T-helper 22 cell (primary cell): ENCODE measurements around the gene PPIL6.
"Not testable (repeated sequence)": the region's sequence is repeated elsewhere in the genome, so short reads cannot be mapped to it uniquely, and the experiment has no call there.

Source experiments
- DNase-seq: peaks from one replicate; pipeline ENCODE4 v3.0.0-alpha.2; 2020; ENCODE audit warnings: low read depth

PPIL6 gene

GRCh38 chr6:109466212-109466923 lies 25.9 kb upstream of the PPIL6 start:
- DNase-seq, result no peak

GRCh38 chr6:109465772-109466171 lies 25.3 kb upstream of the PPIL6 start:
- no peak for DNase-seq

GRCh38 chr6:109461733-109462526 lies 21.5 kb upstream of the PPIL6 start:
- DNase-seq, result no peak

- DNase-seq, result not testable (repeated sequence)
Observed at GRCh38 chr6:109461205-109461604, 20.8 kb upstream of the PPIL6 start.

- no peak for DNase-seq
Observed at GRCh38 chr6:109460161-109460829, 19.9 kb upstream of the PPIL6 start.

- peak; percentile 42 for DNase-seq
Observed at GRCh38 chr6:109458774-109459531, 18.5 kb upstream of the PPIL6 start.

GRCh38 chr6:109457562-109457996 lies 17.2 kb upstream of the PPIL6 start:
- no peak for DNase-seq

GRCh38 chr6:109456710-109457561 lies 16.5 kb upstream of the PPIL6 start:
- DNase-seq, result no peak

- DNase-seq, result no peak
Observed at GRCh38 chr6:109456111-109456583, 15.7 kb upstream of the PPIL6 start.

GRCh38 chr6:109455437-109456110 lies 15.1 kb upstream of the PPIL6 start, which contains the start of gene MICAL1:
TSS of gene MICAL1 (minus strand) at chr6:109455772. CDS start at chr6:109454196, 1,576 bp downstream.
- DNase-seq, result peak; percentile 79

GRCh38 chr6:109454496-109455436 lies 14.3 kb upstream of the PPIL6 start:
- DNase-seq, result peak; percentile 77

GRCh38 chr6:109453594-109454495 lies 13.4 kb upstream of the PPIL6 start:
- DNase-seq, result no peak

- DNase-seq, result no peak
Observed at GRCh38 chr6:109453156-109453555, 12.7 kb upstream of the PPIL6 start.

- DNase-seq, result no peak
Observed at GRCh38 chr6:109452181-109452580, 11.8 kb upstream of the PPIL6 start.

- DNase-seq, result no peak
Observed at GRCh38 chr6:109451376-109451775, 10.9 kb upstream of the PPIL6 start.

GRCh38 chr6:109450801-109451200 lies 10.4 kb upstream of the PPIL6 start:
- DNase-seq, result no peak

- no peak for DNase-seq
Observed at GRCh38 chr6:109449795-109450673, 9.6 kb upstream of the PPIL6 start.
